Measurements from ENCODE around the gene OR8D2. TPM values are rescaled to one million over a fixed set of nuclear protein-coding genes. Genes with fewer than 3 reads are reported as not detected.
"Not testable (repeated sequence)": the region's sequence is repeated elsewhere in the genome, so short reads cannot be mapped to it uniquely, and the experiment has no call there.

OR8D2 gene
- total RNA-seq, 1 donor from 2014 or later, result not detected

DNA sequence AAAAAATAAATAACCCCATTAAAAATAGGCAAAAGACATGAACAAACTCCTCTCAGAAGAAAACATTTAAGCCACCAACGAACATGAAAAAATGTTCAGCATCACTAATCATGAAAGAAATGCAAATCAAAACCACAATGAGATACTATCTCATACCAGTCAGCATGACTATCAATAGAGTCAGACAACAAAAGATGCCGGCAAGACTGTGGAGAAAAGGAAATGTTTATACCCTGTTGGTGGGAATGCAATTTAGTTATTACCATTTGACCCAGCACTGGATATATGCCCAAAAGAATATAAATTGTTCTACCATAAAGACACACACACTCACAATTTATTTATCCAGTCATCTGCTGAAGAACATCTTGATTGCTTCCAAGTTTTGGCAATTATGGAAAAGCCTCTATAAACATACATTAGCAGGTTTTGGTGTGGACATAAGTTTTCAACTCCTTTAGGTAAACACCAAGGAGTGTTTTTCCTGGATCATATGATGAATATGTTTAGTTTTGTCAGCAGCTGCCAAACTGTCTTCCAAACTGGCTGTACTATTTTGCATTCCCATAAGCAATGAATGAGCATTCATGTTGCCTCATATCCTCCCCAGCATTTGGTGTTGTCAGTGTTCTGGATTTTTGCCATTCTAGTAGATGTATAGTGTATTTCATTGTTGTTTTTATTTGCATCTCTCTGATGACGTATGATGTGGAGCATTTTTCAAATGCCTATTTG, 34.2 kb downstream of the OR8D2 start:
- no peak for DNase-seq

DNA sequence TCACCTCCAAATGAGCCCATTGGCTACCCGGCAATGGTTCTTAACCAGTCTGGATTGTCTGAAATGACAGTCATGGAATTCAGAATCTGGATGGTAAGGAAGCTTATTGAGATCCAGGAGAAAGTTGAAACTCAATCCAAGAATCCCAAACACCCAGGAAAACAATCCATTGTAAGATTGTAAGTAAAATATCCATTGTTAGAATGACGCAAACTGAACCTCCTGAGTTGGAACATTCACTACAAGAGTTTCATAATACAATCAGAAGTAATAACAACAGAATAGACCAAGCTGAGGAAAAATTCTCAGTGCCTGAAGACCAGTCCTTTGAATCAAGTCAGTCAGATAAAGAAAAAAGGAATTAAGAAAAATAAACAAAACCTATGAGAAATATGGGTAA, 41.7 kb downstream of the OR8D2 start:
- DNase-seq, result no peak

DNA sequence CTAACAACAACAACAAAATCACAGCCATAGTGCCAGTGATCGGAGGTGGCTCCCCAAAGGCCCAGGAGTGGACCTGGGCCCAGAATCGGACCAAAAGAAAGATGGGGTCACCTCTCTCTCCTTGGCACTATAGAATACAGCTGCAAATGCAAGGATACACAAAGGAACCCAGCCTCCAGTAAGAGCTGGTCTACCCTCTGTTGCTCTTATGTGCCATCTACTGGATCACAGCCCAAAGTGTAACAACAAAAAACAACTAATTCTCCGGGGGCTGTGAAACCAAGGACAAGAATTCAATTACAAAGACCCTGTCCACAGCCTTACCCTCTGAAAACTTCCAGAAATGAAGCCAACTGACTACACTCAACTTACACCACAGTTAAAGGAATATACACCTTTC, 42.2 kb downstream of the OR8D2 start:
- DNase-seq, result no peak

DNA sequence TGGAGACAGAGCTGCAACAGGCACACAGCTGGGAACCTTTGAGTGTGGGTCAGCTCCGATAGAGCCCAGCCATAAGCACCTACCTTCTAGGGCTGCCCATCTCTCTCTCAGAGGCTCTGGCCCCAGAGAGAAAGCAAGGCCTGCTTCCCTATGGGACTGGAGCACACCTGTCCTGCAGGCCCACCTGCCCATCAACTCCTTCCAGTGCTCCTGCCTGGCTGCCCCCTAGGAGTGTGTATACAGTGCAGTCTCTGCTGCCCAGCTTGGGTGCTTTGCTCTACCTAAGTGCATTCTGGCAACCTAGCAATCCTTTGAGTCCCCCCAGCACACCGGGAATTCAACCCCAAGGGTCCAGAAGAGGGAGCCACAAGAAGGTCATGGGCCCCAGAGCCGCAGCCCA, 42.8 kb downstream of the OR8D2 start:
- DNase-seq, result no peak

DNA sequence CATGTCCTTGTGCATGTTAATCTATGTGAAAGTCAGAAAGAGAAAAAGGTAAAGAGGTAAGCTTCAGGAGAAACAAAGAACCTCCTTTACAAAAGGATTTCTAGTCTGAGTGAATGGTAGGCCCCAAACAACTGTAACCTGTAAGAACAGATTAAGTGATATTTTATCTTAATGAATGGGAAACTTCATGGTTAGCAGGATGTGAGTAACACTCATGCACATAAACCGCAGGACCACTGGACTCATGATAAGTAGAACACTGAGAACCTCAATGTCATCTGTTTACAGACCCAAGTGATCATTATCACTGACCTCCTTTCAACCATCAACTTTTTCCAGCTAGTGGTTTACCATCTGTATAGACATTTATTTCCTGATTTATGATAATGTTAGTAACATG, 43.9 kb downstream of the OR8D2 start:
- DNase-seq, result no peak

DNA sequence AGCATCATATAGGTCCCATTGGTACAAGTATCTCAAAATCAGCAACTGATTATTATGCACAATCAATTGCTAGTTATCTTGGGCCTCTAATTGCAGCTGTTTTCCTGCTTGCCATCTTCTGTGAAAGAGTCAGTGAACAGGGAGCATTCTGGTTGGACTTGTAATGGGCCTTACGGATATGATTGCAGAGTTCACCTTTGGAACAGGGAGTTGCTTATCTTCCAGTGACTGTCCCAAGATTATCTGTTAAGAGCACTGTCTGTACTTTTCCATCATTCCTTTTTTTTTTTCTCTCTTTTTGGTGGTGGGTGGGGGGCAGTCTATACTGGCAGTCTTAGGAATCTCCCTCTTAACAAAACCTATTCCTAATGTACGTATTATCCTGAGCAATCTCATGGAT, 46.0 kb downstream of the OR8D2 start:
- no peak for DNase-seq

DNA sequence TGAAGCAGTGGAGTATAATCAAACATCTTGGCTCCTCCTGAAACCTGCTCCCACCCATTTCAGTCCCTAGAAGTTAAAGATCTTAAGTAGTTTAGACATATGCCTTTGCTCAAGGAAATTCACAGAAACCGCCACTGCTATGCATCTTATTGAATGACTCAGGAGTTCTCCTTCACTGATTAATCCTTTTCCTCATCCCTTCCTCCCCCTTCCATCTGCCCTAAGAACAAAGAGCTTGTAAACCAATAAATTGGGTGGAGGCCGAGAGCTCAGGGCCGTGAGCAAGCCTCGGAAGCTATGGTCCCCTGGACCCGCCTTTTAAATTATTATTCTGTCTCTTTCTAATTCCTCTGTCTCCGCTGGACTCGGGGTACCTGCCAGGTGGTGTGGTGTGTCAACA, 49.1 kb downstream of the OR8D2 start:
- not testable (repeated sequence) for DNase-seq

Other genes starting within 250 kb of the OR8D2 start
- 5.8 TPM for gene VWA5A, start 204.7 kb downstream of the OR8D2 start, total RNA-seq
- gene OR10D3, start 136.9 kb downstream of the OR8D2 start, total RNA-seq, result not detected
- not detected for gene OR8G1, start 79.1 kb downstream of the OR8D2 start, total RNA-seq
- 0.16 TPM for gene OR8G5, start 63.8 kb downstream of the OR8D2 start, total RNA-seq
- not detected for gene OR8D1, start 6.2 kb downstream of the OR8D2 start, total RNA-seq
- not detected for gene OR8B2, start 64.3 kb upstream of the OR8D2 start, total RNA-seq
- not detected for gene OR8B3, start 78.8 kb upstream of the OR8D2 start, total RNA-seq
- gene OR8B4, start 104.7 kb upstream of the OR8D2 start, total RNA-seq, result not detected
- not detected for gene OR8B8, start 125.5 kb upstream of the OR8D2 start, total RNA-seq
- not detected for gene OR8B12, start 223.5 kb upstream of the OR8D2 start, total RNA-seq
- not detected for gene OR8A1, start 249.8 kb upstream of the OR8D2 start, total RNA-seq